K562 (cell line): ENCODE data around the gene CDC45. TPM values are rescaled to one million over a fixed set of nuclear protein-coding genes. Genes with fewer than 3 reads are reported as not detected.

Experiments
- BCOR ChIP-seq: fragments of 450-650 bp; IDR thresholded peaks from 2 replicates; pipeline ENCODE4 v1.6.1; 2016
- ESRRA ChIP-seq: fragments of 450-650 bp; IDR thresholded peaks from 2 replicates; pipeline ENCODE4 v1.6.1; 2014; ENCODE audit warnings: low read depth, mild to moderate bottlenecking, moderate library complexity, borderline replicate concordance
- HLTF ChIP-seq: fragments of 450-650 bp; IDR thresholded peaks from 2 replicates; pipeline ENCODE4 v1.6.1; 2016
- MAX ChIP-seq: sonication (generic); formaldehyde crosslinking; IDR thresholded peaks from 2 replicates; pipeline ENCODE4 v1.9.0; 2022; ENCODE audit warnings: mild to moderate bottlenecking, missing genetic modification reagents
- MECOM ChIP-seq: fragments of 250-450 bp; sonication (Bioruptor Pico); IDR thresholded peaks from 2 replicates; pipeline ENCODE4 v1.8.0; 2022; ENCODE audit warnings: inconsistent platforms
- MLLT1 ChIP-seq, 2 experiments: fragments of 450-650 bp; IDR thresholded peaks; 2 replicates each; pipeline ENCODE4 v1.6.1; 2016
- NCOA2 ChIP-seq, 2 experiments: fragments of 450-650 bp; IDR thresholded peaks; 2 replicates each; pipeline ENCODE4 v1.6.1; 2018; ENCODE audit warnings: mild to moderate bottlenecking in 2 of 2, moderate library complexity in 1 of 2; ENCODE audit not compliant: partially characterized antibody in 2 of 2
- NR2C1 ChIP-seq, 2 experiments: fragments of 450-650 bp; IDR thresholded peaks; 2 replicates each; pipeline ENCODE4 v1.6.1; 2017; ENCODE audit warnings: mild to moderate bottlenecking in 2 of 2, antibody characterized with exemption in 1 of 2, inconsistent platforms in 1 of 2, missing compliant biosample characterization in 1 of 2, missing genetic modification characterization in 1 of 2
- PURB ChIP-seq: sonication (generic); formaldehyde crosslinking; IDR thresholded peaks from 2 replicates; pipeline ENCODE4 v1.9.0; 2021; ENCODE audit warnings: low read depth, mild to moderate bottlenecking, missing genetic modification reagents
- RAD21 ChIP-seq, 2 experiments: fragments of 250-450 bp in 1 of 2; fragments of 450-650 bp in 1 of 2; sonication (Bioruptor Pico) in 1 of 2; formaldehyde crosslinking in 1 of 2; IDR thresholded peaks in 1 of 2; conservative IDR thresholded peaks in 1 of 2; 2 replicates each; pipeline versions ENCODE4 v1.4.0 to v1.8.0; 2020 to 2022; ENCODE audit warnings: mild to moderate bottlenecking in 2 of 2, moderate library complexity in 1 of 2
- RBM25 ChIP-seq: fragments of 200-400 bp; formaldehyde crosslinking; IDR thresholded peaks from 2 replicates; pipeline ENCODE4 v1.6.1; 2018; ENCODE audit warnings: low read length, low read depth, moderate library complexity; ENCODE audit not compliant: severe bottlenecking
- SOX6 ChIP-seq: fragments of 450-650 bp; IDR thresholded peaks from 2 replicates; pipeline ENCODE4 v1.6.1; 2014; ENCODE audit warnings: mild to moderate bottlenecking
- TAF15 ChIP-seq: fragments of 200-400 bp; formaldehyde crosslinking; IDR thresholded peaks from 2 replicates; pipeline ENCODE4 v1.6.1; 2017; ENCODE audit warnings: mild to moderate bottlenecking, low read depth, low read length, moderate library complexity
- THAP12 ChIP-seq: fragments of 250-450 bp; sonication (Bioruptor Pico); IDR thresholded peaks from 2 replicates; pipeline ENCODE4 v1.9.0; 2021; ENCODE audit warnings: mild to moderate bottlenecking, inconsistent platforms
- THRA ChIP-seq: fragments of 450-650 bp; IDR thresholded peaks from 2 replicates; pipeline ENCODE4 v1.6.1; 2017; ENCODE audit warnings: mild to moderate bottlenecking, moderate library complexity
- XRCC4 ChIP-seq: IDR thresholded peaks from one replicate; pipeline ENCODE4 v1.6.1; 2011; ENCODE audit not compliant: insufficient read depth, insufficient read length; ENCODE audit errors: extremely low read depth
- ZKSCAN3 ChIP-seq: fragments of 250-450 bp; sonication (Bioruptor Pico); IDR thresholded peaks from 2 replicates; pipeline ENCODE4 v1.4.0; 2020
- ZNF124 ChIP-seq: sonication (generic); formaldehyde crosslinking; IDR thresholded peaks from 2 replicates; pipeline ENCODE4 v1.8.1; 2022; ENCODE audit warnings: missing genetic modification reagents
- ZNF212 ChIP-seq: fragments of 450-650 bp; formaldehyde crosslinking; IDR thresholded peaks from 2 replicates; pipeline ENCODE4 v1.4.0; 2020; ENCODE audit warnings: mild to moderate bottlenecking
- ZNF77 ChIP-seq: fragments of 250-450 bp; sonication (Bioruptor Pico); IDR thresholded peaks from 2 replicates; pipeline ENCODE4 v1.5.0; 2020
- polyA plus RNA-seq, 8 experiments: library from polyadenylated mRNA; depleted of rRNA in 4 of 8; stranded (reverse) in 5 of 8; unstranded in 3 of 8; fragments of >200 nt; fragmentation: Nextera tagmentation in 2 of 8; fragmentation: Illumina TruSeq in 1 of 8; extraction: Ambion mirVana in 2 of 8; extraction: Trizol in 1 of 8; gene quantifications; 2 replicates each; pipeline versions ENCODE4 v1.2.1 to v1.2.3, GENCODE V29; 2011 to 2014; ENCODE audit warnings: inconsistent platforms in 1 of 8, missing spikeins in 1 of 8
- total RNA-seq, 7 experiments: library from RNA; depleted of rRNA in 6 of 7; stranded (reverse); fragments of >200 nt in 6 of 7; fragmentation: Illumina TruSeq in 2 of 7; extraction: Trizol in 2 of 7; gene quantifications; 2 replicates each; pipeline versions ENCODE4 v1.2.1 to v1.2.3, GENCODE V29; 2011 to 2021; ENCODE audit warnings: low replicate concordance in 1 of 7
- TF ChIP-seq, protein P1 (sequence below), 2 experiments: fragments of 450-650 bp in 1 of 2; sonication (generic) in 1 of 2; formaldehyde crosslinking in 1 of 2; IDR thresholded peaks in 1 of 2; conservative IDR thresholded peaks in 1 of 2; 2 replicates each; pipeline versions ENCODE4 v1.6.1 to v1.8.1; 2016 to 2023; ENCODE audit warnings: mild to moderate bottlenecking in 2 of 2, moderate library complexity in 2 of 2, inconsistent platforms in 1 of 2, missing genetic modification reagents in 1 of 2

Gene CDC45
- total and polyA plus RNA-seq, 9 of the 15 experiments (the other 6 are each of a cell fraction or from before 2014, with no cell fraction given): 251 to 580 (median 410) TPM

DNA sequence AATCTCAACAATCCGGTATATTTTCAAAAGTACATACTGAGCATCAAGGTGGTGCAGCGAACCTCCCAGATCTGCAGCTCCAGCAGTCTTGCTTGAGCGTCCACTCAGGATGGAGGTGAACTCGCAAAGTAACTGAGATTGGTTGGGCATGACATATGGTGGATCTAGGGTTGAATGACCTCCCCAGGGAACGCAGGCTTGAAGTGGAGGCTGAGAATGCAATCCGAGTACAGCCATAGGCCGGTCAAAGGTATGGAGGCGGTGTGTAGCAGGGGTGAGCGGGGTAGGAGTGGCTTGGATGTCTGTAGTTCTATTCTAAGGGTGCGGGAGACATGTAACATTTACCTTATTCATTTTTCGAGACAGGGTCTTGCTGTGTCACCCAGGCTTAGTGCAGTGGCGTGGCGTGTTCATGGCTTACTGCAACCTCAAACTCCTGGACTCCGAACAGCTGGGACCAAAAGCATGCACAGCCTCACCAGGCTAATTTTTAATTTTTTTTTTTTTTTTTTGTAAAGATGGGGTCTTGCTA lies 31.6 kb upstream of the CDC45 start (continued):
- TF ChIP-seq THRA: no peak
- 0 out of 4 replicates have a peak, but pooled peaks of 1 of the 2 experiments have one; percentile 75 for TF ChIP-seq MLLT1 (IDR thresholded peaks at IDR 0.05)
- TF ChIP-seq RAD21 (CRISPR knock-in tag; conservative IDR thresholded peaks at IDR 0.05 in 1 of 2, IDR thresholded peaks at IDR 0.05 in 1 of 2): no peak
- no peak for TF ChIP-seq ZNF124
- no peak for TF ChIP-seq TAF15
- TF ChIP-seq ESRRA: no peak; the same call in 1 of the 2 replicates
- TF ChIP-seq XRCC4: no peak
- TF ChIP-seq SOX6: no peak
- no peak for TF ChIP-seq BCOR
- no peak for TF ChIP-seq ZKSCAN3 (CRISPR knock-in tag)
- TF ChIP-seq, protein P1, sequence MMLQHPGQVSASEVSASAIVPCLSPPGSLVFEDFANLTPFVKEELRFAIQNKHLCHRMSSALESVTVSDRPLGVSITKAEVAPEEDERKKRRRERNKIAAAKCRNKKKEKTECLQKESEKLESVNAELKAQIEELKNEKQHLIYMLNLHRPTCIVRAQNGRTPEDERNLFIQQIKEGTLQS (IDR thresholded peaks at IDR 0.05): no peak
- TF ChIP-seq, protein P1 (CRISPR knock-in tag; conservative IDR thresholded peaks at IDR 0.05): peak; percentile 28
- TF ChIP-seq PURB (CRISPR knock-in tag): no peak
- TF ChIP-seq MECOM (CRISPR knock-in tag): no peak
- TF ChIP-seq ZNF212 (CRISPR knock-in tag): no peak; the same call in 1 of the 2 replicates
- no peak for TF ChIP-seq MAX (CRISPR knock-in tag)
- no peak for TF ChIP-seq THAP12 (CRISPR knock-in tag)
- TF ChIP-seq NCOA2 (IDR thresholded peaks at IDR 0.05; ENCODE audit: partially characterized antibody in 2 of 2): no peak
- TF ChIP-seq HLTF: no peak
- no peak for TF ChIP-seq ZNF77
- no peak for TF ChIP-seq RBM25
- no peak for TF ChIP-seq NR2C1 (IDR thresholded peaks at IDR 0.05)
- TF ChIP-seq NR2C1 (tag; IDR thresholded peaks at IDR 0.05): no peak; the same call in none of the 2 replicates
